22Rv1 (cell line): ENCODE measurements around the gene RAD50.
"Not testable (repeated sequence)": the region's sequence is repeated elsewhere in the genome, so short reads cannot be mapped to it uniquely, and the experiment has no call there.

Experiments used
- H3K27ac ChIP-seq: fragments of 450-650 bp; 2 replicates; pipeline ENCODE4 v1.5.1; 2017
- CTCF ChIP-seq: fragments of 450-650 bp; IDR thresholded peaks from 2 replicates; pipeline ENCODE4 v1.5.1; 2017; ENCODE audit warnings: mild to moderate bottlenecking
- ZFX ChIP-seq: fragments of 450-650 bp; IDR thresholded peaks from 2 replicates; pipeline ENCODE4 v1.6.1; 2017; ENCODE audit warnings: antibody characterized with exemption, borderline replicate concordance

RAD50 gene

GRCh38 chr5:132612846-132613245, 56.1 kb downstream of the RAD50 start:
- TF ChIP-seq CTCF: no peak
- TF ChIP-seq ZFX: no peak
- no peak overlapping the region for H3K27ac ChIP-seq

DNA sequence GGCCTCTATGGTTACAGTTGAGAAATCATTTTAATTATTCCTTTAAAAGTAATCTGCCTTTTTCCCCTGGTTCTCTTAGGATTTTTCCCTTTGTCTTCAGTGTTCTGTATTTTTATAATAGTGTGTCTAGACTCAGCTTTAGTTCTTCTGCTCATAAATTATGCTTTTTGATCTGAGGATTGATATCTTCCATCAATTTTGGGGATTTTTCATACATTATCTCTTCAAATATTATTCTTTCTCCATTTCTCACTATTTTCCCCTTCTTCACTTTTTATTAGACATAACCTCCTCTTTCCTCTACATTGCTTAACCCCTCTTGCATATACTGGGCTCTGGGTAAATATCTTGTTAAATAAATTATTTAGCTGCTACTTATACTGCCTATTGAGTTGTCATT, 64.9 kb downstream of the RAD50 start:
- H3K27ac ChIP-seq: no peak overlapping the region
- TF ChIP-seq ZFX: no peak
- no peak for TF ChIP-seq CTCF

DNA sequence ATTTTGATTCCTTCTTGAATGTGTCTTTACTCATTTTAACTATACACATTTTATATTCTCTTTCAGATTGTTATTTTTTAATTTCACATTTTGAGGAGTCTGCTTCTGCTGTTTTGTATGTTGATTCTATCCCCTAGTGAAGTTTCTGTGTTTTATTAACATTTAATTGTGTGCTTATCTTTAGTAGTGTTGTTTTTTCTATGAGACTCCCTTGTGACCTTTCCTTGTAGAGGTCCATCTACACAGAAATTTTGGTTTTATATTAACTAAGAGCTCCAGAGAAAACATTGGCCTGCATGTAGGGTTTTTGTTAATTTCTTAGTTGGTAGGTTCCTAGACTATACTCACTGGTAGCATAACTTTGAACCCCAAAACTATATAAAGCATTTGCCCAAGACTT, 65.8 kb downstream of the RAD50 start:
- no peak overlapping the region for H3K27ac ChIP-seq
- no peak for TF ChIP-seq ZFX
- no peak for TF ChIP-seq CTCF

GRCh38 chr5:132627470-132627869, 70.7 kb downstream of the RAD50 start:
- no peak for TF ChIP-seq CTCF
- TF ChIP-seq ZFX: no peak
- no peak overlapping the region for H3K27ac ChIP-seq

- TF ChIP-seq CTCF (no peak), ZFX (no peak)
- no peak overlapping the region for H3K27ac ChIP-seq
Measured at GRCh38 chr5:132628814-132629213, 72.0 kb downstream of the RAD50 start.

DNA sequence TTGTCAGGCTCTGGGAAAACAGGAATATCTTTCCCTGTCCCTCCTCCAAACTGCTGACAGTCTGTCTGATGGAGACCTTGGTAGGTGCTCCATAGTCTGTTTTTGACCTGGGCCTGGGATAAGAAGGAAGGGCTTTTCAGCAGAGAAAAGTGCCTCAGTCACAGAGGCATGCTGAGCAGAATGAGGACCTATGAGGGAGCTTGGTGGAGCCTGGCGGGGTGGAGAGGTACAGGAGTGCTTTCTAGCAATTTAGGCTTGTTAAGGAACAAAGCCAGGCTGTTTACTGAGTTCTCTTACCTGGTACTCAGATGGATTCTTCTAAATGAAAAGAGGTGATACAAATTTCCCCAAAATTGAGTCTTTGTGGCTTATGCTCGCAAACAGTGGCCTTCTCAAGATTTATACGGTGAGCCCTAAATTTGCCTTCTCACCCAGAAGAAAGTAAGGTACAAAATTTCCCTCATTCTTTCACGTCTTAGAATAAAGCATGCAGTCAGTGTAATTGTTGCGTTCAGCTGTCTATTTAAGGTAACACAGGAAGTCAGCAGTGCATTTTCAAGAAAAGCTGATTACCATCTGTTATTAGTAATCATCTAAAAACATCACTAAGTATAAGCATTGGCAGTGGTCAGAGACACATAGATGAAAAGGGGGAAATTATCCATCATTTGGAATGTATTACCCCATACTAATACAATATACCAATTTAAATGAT, 72.6 kb downstream of the RAD50 start:
- no peak overlapping the region for H3K27ac ChIP-seq
- TF ChIP-seq ZFX (no peak), CTCF (no peak)

- not testable (repeated sequence) for H3K27ac ChIP-seq
Measured at GRCh38 chr5:132633587-132633986, 76.8 kb downstream of the RAD50 start.

DNA sequence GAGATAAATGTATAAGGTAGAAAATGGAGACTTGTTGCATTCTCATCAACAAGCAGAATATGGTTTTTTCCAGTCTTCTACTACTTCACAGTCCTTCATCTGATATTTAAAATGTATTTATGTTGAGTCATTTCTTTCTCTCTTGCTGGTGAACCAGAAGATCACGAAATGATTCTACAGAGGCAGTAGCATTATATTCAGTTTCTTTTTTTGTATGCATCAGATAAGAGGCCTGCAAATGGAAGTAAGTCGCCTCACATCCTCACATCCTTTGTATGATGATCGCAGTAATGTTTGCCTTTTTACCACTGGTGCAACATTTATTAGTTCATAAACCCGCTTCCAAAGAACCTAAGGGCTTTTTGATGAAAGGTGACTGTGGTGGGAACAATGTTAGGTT, 79.1 kb downstream of the RAD50 start:
- TF ChIP-seq ZFX: no peak
- H3K27ac ChIP-seq: no peak overlapping the region
